ENCODE data around the gene DCLK2. TPM values are rescaled to one million over a fixed set of nuclear protein-coding genes. Genes with fewer than 3 reads are reported as not detected.

DCLK2 gene
- total RNA-seq, 1 donor from 2014 or later: 4.3 TPM

DNA sequence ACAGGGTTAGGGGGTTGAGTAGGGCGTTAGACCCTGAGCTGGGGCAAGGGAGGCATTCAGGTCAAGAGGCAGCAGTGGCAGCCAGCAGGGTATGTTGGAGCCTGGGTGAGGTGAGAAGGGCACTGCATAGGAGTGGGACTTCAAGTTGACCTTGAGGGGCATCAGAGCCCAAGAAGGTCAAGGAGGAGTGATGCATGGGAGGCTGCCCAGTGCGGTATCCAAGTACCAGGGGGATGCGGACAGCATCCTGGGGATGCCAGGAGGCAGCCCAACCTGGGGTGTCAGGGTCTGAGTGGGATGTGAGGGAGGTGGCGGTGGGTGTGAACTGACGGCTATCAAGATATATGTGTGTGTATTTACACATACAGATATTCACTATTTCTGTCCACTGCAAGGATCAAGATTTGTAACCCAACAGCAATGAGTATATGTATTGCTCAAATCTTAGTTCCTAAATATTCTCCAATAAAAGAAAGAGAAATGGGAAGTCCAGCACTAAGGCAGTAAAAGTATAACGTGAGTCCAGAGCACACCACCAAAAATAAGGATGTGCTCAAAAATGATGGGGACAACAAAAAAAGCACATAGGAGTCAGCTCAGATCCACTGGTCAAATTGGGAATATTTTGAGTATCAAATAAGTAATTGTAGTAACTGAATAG, 9.8 kb upstream of the DCLK2 start:
- DNase-seq (ENCODE audit: low spot score): no peak

DNA sequence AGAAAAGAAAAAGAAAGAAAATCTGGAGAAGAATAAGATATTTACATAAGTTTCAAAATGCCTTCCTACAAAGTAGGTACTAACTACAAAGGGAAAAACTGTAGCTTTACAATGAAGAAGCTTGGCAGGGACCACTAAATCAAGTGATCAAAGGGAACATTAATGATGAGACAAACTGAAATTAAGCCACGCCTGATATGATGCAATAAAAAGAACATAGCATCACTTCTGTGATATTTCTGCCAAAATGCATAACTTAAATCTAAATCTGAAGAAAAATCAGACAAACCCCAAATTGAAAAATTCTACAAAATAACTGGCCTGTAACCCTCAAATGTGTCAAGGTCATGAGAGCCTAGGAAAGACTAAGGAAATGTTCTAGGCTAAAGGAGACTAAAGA, 8.9 kb upstream of the DCLK2 start:
- no peak for DNase-seq (ENCODE audit: low spot score)

DNA sequence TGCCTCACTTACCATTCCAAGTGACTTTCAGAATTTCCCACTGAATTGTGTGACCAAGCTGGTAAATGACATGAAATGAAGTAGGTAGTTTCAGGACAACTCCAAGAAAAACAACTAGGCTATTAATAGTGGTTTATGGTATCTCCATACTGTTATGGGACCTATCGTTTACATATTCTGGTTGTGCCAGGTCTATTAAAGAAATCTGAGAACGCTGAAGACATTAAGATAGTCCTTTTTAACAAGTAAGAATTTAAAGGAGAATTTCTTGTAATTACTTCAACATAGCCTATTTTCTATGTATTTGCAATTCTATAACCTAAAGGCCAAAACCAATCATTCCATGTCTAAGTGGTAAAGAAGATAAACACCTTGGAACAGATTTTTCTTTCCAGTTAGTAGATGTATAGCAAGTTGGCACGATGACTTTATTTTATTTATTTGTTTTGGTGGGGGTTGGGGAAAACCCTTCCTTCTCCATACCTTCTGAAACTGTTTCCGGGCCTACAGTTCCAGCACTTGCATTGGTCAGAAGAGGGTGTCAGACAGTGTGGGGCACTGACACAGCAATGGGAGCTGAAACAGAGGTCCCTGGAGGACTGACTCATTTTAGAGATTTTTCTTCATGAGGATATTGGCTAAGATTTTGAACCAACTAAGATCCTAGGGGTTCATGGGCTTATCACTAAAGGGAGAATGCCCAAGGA, 7.6 kb upstream of the DCLK2 start:
- no peak for DNase-seq (ENCODE audit: low spot score)

DNA sequence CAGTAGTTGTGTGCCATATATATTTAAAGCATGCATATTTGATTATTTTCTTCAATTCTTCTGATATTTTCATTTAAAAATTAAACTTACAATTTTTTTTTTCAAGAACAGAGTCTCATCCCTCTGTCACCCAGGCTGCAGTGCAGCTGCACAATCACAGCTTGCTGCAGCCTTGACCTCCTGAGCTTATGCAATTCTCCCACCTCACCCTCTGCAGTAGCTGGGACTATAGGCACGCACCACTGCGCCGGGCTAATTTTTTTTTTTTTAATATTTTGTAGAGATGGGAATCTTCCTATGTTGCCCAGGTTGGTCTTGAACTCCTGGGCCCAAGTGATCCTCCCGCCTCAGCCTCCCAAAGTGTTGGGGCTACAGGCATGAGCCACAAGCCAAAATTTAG, 5.8 kb upstream of the DCLK2 start:
- DNase-seq (ENCODE audit: low spot score): no peak

- DNase-seq (ENCODE audit: low spot score): no peak
These were observed 5.1 kb upstream of the DCLK2 start for GRCh38 chr4:150072906-150073714.

- DNase-seq (ENCODE audit: low spot score): no peak
These were observed 4.2 kb upstream of the DCLK2 start for GRCh38 chr4:150074064-150074463.

DNA sequence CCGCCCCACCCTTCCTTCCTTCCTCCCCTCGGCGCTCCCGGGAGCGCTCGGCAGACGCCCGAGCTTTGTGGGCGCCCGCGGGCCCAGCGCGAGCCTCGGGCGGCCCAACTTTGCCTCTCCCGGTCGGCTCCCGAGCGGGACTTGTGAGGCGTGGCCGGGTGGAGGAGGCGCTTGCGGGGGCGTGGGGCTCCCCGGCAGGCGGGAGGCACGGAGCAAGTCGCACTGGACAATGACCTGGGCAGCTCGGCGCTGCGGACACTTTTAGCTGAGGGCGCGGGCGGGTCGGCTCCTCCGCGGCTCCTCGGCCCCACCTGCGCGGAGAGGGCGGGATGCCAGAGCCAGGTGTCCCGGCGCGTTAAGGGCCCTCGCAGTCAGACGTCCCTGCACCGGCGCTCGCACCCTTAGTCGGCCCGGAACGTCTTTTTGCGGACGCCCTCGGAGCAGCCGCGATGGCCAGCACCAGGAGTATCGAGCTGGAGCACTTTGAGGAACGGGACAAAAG, 385 bp downstream of the DCLK2 start:
- peak; percentile 92 for DNase-seq (ENCODE audit: low spot score)

DNA sequence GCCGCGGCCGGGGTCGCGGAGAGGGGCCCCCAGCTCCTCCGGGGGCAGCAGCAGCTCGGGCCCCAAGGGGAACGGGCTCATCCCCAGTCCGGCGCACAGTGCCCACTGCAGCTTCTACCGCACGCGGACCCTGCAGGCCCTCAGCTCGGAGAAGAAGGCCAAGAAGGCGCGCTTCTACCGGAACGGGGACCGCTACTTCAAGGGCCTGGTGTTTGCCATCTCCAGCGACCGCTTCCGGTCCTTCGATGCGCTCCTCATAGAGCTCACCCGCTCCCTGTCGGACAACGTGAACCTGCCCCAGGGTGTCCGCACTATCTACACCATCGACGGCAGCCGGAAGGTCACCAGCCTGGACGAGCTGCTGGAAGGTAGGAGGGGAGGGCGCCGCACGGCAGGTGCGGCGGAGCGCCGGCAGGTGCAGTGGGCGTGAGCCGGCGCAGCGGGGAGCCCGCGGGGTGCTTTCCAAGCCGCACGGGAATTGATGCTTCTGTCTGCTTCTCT, 886 bp downstream of the DCLK2 start:
- DNase-seq (ENCODE audit: low spot score): no peak

DNA sequence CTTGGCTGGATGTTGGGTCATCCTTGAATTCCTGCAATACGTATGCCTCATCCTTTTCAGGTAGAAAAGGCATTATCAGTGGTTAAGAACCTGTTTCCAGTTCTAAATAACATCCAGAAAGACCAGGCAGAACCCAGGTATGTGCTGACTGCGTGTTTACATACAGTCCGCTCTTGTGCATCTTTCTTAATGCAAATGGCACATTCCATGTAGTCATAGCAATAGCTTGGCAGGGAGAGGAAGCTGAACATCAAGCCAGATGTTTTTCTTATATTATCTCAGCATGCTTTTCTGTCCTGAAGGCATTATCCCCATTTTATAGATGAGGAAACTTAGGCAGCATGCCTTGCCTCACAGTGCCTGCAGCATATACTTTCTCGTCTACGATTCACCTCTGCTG, 2.1 kb downstream of the DCLK2 start:
- no peak for DNase-seq (ENCODE audit: low spot score)

DNA sequence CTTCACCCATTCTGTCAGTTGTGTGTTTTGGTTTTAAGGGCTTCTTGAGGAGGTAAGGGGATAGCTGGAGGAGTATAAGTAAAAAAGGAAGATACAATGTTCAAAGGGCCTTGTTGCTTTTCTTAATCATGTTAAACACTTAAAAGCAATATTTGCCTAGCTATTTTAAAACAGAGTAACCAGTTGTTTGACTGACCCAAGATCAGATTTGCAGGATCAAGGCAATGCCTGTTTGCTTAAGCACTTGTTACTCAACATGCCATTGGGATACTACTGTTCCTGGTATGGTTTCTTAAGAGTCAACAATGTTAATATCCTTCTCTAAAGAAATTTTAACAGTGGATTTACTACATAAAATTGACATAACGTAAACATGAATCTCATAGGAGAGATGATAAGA, 2.6 kb downstream of the DCLK2 start:
- DNase-seq (ENCODE audit: low spot score): no peak

DNA sequence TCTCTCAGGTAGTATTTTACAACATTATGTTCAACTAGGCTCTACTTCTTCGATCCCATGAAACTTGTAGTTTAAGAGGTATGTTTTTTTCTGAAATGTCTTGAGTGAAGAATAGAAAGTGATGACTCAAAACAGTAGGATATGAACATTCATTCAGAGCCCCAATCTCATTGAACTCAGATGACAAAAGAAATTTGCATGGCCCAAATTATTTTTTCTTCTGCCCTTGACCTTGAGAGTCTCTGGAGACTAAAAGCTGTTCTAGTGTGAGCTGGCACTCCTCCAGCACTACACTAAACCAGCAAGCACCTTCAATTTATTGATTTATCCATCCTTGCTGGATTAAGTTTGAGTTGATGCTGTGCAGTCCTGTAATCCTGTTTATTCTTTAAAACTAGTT, 4.0 kb downstream of the DCLK2 start:
- no peak for DNase-seq (ENCODE audit: low spot score)

- no peak for DNase-seq (ENCODE audit: low spot score)
These were observed 8.8 kb downstream of the DCLK2 start for GRCh38 chr4:150087006-150087405.

DNA sequence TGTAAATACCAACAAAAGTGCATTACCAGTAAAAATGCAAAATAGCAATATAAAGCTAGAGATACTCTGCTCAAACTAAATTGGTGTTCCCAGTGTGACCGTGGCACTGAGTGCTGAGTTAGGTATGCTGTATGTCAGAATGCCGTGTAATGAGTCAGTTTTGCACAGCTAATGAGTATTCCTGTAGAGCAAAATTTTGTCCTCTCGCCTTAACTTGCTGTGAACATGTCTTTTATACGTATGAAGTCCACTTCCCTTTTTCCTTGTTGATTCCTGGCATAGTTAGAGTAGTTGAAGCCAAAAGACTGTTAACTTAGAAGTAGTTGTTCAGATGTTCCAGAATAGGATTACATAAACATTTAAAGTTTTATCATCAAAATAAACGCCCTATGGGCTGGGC, 11.5 kb downstream of the DCLK2 start:
- DNase-seq (ENCODE audit: low spot score): no peak

DNA sequence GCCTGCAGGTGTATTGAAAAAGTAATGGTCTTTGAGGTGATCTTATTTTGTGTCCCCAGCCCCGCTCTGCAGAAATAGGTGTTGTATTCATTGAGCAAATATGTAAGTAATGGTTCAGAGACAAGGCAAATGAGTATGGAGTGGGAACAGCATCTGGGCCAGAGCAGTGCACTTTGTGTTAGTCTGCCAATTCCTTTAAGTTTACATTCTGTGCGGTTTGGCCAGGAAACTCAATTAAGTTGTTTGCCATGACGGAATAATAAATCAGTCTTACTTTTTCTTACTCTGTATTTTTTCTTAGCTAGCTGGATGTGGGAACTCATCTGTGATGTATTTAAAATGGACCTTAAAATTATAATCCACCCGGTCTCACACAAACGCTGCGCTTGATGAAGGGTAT, 12.6 kb downstream of the DCLK2 start:
- DNase-seq (ENCODE audit: low spot score): no peak

DNA sequence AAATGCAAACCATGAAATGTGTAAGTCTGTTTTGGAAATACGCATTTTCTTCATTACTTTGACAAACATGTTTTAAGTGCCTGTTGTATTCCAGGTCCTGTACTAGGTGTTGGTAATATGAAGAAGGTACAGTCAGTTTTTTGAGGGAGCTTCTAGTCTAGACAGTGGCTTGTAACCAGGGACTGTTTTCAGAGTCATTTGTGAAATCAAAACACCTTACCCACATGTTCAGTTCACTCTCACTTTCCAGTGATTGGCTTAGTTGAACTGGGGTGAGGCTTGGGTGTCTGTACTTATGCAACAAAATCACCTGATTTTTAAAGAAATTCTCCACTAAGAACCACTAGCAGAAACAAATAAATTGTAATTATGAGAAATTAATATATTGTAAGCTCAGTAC, 16.4 kb downstream of the DCLK2 start:
- DNase-seq (ENCODE audit: low spot score): no peak

DNA sequence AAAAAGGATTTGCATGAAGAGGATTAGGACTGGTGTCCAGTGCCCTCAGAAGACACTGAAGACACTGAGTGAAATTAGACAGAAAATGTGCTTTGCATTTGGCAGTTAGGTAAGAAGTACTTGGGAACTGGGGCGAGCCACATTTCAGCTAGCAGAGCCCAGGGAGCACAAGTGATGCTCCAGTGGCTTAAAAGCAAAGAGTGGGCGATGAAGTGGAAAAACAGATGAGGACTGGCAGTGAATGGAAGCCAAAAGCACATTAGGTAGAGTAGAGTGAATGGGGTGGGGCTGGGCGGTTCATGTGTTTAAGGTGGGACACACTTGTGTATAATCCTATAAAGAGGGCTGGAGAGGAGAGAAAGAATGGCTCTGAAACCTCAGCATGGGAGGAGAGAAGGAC, 18.4 kb downstream of the DCLK2 start:
- no peak for DNase-seq (ENCODE audit: low spot score)

GRCh38 chr4:150098214-150098613, 20.0 kb downstream of the DCLK2 start:
- DNase-seq (ENCODE audit: low spot score): no peak

- no peak for DNase-seq (ENCODE audit: low spot score)
These were observed 26.3 kb downstream of the DCLK2 start for GRCh38 chr4:150104404-150105027.

GRCh38 chr4:150106886-150107285, 28.6 kb downstream of the DCLK2 start:
- no peak for DNase-seq (ENCODE audit: low spot score)

DNA sequence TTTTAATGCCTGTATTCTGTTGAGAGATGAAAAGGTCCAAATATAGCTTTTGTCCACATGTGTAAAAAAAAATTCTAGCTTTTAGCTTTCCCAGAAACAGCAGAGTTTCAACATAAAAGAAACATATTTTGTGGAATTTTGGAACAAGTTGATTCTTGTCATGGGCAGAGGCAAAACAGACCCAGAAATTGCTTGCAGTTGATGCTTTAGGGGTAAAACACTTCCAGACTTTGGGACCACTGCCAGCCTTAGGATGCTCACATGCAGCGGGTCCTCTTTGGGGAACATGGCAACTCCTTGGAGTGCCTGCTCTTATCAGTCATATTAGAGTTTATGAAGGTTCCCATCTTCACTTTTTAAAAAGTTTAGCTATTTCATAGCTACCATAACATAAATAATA, 30.4 kb downstream of the DCLK2 start:
- no peak for DNase-seq (ENCODE audit: low spot score)

DNA sequence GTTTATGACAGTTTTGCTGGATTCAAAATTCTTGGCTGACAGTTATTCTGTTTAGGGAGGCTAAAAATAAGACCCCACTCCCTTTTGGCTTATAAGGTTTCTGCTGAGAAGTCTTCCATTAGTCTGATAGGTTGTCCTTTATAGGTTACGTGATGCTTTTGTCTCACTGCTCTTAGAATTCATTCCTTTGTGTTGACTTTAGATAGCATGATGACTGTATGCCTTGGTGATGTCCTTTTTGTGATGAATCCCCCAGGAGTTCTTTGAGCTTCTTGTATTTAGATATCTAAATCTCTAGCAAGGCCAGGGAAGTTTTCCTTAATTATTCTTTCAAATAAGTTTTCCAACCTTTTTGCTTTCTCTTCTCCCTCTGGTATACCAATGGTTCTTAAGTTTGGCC, 36.4 kb downstream of the DCLK2 start:
- DNase-seq (ENCODE audit: low spot score): no peak

- no peak for DNase-seq (ENCODE audit: low spot score)
These were observed 37.6 kb downstream of the DCLK2 start for GRCh38 chr4:150115851-150116250.
